GM15510 (cell line): ENCODE results near the gene PLA2G4C.

Experiments used
- POLR2A ChIP-seq: IDR thresholded peaks from 3 replicates; pipeline ENCODE4 v1.6.1; 2011; ENCODE audit warnings: borderline replicate concordance; ENCODE audit not compliant: insufficient read length; ENCODE audit errors: extremely low read depth

The PLA2G4C gene

DNA sequence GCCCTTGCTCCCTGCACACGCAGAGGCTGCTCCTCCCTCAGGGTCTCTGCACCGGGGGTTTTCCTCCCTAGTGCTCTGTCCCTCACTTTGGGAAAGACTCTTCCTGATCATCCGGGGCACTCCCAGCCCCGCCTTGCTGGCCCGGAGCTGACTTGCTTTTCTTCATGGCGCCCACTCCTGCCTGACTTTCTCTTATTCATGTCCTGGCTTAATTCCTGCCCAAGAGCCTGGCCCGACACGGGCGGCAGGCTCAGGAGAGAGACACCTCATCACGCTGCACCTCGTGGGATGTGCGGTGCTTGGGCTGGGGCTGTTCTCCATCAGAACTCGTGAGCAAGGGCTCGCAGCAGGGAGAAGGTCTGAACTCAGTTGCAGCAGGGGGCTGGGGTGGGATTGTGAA is 11.8 kb upstream of the PLA2G4C start:
- TF ChIP-seq POLR2A: no peak

DNA sequence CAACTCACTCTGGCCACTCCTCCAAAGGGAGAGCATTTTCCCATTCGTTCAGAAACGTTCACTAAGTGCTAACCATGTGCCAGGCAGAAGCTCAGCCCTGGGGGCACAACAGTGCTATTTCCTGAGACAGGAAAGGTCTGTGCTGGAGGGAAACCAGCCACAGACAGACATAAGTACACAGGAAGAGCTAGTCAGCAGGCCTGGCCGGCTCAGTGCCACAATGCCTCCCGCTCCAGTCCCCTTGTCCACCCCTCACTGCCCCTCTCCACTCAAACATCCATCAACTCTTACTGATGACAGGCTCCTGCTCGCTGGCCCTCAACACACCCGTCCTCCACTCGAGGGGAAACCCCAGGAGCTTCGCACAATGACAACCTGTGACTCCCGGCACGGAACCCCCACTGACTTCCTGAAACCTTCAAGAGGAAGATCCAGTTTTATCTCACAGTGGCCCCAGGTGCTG is 11.3 kb upstream of the PLA2G4C start:
- no peak for TF ChIP-seq POLR2A

DNA sequence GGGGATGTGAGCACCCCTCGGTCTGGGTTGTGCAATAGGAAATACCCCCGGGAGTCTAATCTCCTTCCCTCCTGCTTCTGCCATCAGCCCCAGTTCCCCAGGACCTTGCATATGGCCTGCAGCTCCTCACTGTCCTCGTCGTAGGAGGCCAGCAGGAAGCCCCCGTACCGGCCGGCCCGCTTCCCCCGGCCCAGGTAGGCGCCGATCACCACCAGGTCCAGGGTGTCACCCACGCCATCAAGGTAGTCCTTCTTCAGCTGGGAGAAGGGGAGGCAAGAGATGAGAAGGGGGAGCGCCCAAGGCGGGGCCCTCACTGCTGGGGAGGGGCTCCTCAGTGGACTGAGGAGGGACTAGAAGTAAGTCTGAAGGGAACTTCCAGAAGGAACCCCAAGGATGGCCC is 10.4 kb upstream of the PLA2G4C start:
- TF ChIP-seq POLR2A: no peak

DNA sequence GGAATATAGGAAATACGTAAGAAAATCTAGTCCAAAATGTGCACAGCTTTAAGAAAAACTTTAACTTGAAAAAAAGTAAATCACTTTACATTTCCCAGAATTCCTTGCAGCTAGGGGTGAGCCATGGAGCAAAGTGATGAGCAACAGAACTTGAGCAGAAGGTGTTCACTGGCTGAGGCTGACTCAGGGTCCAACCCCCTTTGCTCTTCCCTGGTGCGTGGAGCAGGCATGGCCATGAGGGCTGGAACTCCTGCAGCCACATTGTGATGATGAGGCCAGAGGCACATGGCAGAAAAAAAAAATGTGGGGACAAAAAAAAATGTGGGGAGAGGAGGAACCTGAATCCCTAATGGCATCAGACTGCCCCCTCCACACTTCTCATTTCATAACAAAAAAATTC is 9.9 kb upstream of the PLA2G4C start:
- no peak for TF ChIP-seq POLR2A

DNA sequence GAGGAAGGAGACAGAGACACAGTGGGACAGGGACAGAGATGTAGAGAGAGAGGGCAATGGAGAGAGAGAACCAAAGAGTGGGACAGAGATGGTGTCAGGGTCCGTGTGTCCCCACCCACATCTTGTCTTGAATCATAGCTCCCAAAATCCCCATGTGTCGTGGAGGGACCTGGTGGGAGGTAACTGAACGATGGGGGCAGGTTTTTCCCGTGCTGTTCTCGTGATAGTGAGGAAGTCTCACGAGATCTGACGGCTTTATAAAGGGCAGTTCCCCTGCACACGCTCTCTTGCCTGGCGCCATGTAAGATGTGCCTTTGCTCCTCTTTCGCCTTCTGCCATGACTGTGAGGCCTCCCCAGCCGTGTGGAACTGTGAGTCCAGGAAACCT is 7.5 kb upstream of the PLA2G4C start:
- no peak for TF ChIP-seq POLR2A

DNA sequence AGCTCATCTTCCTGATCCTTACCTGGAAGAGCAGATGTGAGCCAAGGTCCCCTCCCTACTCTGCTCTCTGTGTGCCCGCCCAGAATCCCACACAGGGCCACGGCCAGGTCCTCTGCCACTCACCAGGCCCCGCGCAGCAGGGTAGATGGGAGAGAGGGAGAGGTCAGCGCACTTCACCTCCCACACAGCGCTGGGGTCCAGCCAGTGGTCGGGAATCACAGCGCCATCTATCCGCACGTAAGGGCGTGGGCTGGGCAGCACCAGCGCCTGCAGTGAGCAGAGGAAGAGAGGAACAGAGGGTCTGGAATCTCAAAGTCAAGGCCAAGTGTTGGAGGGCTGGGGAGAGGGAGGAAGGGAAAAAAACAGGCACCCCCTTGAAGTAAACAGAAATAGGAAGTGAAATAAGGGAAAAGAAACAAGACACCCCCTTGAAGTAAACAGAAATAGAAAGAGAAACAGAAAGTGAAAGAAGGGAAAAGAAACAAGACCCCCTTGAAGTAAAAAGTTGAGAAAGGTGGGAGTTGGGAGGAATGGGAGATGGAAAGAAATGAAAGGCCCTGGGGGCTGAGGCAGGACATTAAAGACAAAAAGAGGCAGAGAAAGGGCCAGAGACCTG is 7.0 kb upstream of the PLA2G4C start:
- no peak for TF ChIP-seq POLR2A

DNA sequence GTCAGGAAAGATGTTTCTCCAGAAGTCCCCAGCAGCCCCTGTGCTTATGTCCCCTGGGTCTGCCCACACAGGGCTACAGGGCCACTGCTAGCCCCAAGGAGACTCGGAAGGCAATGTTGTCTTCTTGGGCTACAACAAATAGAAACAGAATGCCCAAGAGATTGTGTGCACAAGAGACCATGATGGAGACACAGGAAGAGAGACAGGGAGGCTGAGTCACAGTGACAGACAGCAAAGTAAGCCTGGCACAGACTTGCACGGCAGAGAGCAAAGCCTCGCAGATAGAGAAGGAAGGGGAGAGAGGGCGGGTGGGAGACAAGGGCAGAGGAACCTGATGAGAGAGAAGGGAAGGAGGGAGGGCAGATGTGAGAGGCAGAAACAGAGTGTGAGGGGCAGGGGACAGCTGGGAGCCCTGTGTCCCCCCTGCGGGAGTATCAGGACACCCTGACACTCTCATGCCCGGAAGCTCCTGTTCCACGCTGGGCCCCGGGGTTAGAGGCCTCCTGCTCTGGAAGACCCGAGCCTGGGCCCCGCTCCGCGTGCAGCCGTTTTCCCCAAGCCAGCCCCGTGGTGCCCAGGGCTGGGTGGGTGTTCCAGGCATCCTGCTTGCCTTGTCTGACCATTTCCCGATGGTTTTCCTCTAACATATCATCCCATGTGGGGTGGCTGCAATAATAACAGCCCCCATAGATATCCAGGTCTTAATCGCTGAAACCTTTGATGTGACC is 2.7 kb upstream of the PLA2G4C start:
- TF ChIP-seq POLR2A: no peak

DNA sequence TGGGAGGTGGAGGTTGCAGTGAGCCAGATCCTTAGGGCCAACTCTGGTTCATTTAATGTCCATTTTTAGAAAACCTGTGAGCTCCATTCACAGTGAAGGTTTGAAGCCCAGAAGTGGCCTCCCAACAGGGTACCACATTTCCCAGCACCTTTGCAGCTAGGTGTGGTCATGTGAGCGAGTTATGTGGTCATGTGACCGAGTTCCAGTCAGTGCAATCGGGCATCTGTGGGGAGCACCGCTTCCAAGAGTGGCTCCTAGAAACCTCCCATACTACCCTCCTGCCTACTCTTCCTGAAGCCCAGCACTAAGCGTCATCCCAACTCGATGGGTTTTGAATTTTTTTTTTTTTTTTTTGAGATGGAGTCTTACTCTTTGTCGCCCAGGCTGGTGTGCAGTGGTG is 663 bp upstream of the PLA2G4C start:
- no peak for TF ChIP-seq POLR2A

DNA sequence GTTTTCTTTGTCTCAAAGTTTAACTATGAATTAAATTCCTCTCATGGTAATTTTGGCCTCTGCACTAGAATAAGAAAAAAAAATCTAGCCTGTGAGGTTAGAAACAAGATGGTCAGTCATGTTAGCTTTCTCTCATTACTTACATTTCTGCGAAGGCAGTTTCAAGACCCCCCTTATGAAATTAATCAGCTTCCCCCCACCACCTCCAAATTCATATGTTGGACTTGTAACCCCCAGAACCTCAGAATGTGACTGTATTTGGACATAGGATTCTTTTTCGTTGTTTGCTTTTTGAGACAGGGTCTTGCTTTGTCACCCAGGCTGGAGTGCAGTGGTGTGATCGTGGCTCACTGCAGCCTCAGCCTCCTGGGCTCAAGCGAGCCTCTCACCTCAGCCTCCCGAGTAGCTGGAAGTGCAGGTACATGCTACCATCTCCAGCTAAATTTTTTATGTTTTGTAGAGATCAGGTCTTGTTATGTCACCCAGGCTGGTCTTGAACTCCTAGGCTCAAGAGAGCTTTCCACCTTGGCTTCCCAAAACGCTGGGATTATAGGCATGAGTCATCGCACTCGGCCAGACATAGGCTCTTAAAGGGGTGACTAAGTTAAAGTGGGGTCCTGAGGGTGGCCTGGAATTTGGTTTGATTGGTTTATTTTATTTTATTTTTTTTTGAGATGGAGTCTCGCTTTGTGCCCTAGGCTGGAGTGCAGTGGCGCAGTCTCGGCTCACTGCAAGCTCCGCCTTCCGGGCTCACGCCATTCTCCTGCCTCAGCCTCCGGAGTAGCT is 1.4 kb downstream of the PLA2G4C start:
- no peak for TF ChIP-seq POLR2A

DNA sequence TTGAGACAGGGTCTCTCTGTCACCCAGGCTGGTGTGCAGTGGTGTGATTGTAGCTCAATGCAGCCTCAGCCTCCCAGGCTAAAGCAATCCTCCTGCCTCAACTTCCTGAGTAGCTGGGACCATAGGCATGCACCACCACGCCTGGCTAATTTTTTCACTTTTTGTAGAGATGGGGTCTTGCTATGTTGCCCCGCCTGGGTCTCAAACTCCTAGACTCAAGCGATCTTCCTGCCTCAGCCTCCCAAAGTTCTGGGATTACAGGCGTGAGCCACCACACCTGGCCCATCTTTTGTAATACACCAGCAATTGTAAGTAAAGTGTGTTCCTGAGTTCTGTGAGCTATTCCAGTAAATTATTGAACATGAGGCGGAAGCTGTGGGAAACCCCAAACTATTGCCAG is 6.7 kb downstream of the PLA2G4C start:
- TF ChIP-seq POLR2A: no peak

DNA sequence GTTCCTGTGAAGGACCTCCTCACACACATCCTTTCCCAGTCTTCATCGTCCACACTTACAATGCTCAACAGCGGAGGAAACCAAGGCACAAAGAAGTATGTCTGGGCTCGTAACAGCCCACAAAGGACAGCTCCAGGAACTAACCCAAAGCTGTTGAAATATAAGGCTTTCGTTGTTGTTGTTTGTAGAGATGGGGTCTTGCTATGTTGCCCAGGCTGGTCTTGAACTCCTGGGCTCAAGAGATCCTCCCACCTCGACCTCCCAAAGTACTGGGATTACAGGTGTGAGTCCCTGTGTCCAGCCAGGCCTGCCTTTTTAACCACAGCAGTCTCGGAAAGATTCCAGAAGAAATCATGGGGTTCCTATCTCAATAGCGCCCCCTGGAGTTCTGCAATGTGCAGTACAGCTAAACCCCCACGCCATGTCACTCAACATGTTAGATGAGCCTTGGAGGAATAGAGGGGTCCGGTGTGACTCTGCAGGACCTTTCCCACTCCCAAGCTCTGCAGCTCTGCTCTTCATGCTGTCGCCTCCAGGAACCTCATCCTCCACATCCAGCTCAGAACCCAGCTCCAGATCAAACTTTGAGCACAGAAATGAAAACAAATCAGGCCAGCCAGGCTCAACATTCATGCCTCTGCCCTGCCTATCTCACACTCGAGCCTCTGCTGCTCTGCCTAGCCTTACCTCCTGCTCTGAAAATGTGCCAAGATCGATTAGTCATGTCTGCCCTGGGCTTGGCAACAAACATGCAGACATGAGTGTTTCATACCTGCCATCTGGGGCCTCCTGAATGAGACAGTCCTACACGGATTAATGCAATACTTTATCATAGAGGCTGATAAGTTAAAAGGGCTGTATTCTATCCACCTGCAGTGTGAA is 7.5 kb downstream of the PLA2G4C start:
- no peak for TF ChIP-seq POLR2A

DNA sequence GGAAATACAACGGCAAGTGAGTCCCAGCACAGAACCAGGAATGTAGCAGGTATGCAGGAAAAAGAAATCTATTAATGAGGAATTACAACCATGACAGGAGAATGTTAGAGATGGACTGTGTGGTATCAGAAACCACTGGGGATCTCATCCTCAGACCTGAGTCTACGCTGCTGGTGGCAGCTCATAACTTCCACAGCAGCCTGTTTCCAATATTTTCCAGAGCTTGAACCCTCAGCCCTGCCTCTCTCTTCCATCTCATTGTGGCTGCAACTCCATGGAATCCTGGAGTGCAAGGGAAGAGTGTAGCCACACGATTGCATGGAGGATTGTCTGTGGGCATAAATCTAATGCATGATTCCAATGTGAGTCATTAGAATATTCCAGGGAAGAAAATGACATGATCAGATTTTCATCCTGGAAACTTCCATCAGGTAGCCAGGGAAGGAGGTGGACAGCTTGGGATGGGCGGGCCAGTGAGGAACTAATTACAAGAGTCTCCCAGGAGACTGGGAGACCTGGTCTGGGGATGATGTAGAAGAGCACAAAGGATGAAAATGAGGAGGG is 14.9 kb downstream of the PLA2G4C start:
- no peak for TF ChIP-seq POLR2A

DNA sequence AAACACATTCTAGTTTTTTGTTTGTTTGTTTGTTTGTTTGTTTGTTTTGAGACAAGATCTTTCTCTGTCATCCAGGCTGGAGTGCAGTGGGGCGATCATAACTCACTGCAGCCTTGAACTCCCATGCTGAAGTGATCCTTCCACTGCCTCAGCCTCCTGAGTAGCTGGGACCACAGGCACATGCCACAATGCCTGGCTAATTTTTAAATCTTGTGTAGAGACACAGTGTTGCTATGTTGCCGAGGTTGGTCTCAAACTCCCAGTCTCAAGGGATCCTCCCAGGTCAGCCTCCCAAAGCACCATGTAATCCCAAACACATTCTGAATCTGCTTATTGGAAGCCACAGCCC is 15.8 kb downstream of the PLA2G4C start:
- no peak for TF ChIP-seq POLR2A

DNA sequence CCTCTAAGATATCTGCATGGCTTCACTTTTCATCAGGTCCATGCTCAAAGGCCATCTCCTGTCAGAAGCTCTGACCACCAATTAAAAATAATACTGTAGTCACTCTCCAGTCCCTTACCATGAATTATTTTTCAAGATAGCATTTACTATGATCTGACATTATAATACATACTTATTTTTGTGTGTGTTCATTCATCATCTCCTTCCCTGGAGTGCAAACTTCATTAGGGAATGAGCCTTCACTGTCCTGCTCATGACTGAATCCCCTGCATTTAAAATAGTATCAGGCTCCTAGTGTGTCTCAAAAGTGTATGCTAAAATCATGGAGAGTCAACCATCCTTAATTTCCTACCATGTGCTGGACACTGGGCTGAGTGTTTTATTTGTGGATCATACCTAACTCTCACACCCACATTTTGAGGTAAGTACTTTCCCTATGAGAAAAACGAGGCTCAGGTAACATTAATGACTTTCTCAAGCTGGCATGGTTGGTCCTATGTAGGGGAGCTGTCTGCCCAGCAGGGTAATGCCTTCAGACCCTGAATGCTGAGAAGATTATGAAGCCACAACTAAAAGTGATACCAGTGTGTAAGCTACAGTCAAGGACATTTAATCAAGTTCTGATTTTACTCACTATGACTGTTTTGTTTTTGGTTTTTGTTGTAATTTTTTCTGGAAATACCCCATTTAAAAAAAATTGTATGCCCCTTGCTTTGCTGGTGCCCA is 16.3 kb downstream of the PLA2G4C start:
- TF ChIP-seq POLR2A: no peak
